ENCODE data around the gene NMRK1.

NMRK1 gene

DNA sequence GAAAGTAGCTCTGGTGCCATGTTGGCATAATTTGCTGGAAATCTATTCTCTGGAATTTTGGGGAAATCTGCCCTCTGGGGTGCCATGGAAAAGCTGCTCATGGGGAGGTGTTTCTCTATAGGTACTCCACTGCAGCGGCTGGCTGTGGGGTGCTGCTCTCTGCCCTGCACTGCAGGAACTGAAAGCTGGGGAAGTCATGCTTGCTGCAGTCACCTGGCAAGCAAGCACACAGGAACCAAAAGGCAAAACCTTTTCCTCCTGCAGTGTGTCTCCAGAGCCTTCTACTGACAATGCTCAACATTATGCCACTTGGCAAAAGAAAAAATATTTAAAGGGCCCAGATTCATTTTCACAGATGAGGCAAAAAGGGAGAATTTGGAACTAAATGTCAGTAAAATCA is 34.1 kb downstream of the NMRK1 start:
- no peak for DNase-seq

DNA sequence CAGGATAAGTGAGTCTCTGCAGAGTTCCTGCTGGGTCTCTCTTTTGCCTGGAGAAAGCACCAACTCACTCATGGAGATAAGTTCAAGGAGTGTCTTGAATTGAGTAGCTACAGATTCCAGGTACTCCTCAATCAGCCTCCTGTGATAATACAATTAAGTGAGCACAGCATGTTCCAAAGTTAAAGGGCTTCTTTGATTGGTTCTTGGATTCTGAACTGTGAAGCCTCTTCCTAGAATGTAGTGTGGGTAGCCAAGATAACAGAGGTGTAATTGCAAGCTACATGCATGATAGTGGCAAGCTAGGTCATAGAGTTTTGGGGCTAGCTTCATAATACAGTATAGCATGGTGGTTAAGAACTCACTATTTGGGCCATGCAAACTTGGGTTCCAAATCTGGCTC is 36.7 kb downstream of the NMRK1 start:
- DNase-seq = no peak

DNA sequence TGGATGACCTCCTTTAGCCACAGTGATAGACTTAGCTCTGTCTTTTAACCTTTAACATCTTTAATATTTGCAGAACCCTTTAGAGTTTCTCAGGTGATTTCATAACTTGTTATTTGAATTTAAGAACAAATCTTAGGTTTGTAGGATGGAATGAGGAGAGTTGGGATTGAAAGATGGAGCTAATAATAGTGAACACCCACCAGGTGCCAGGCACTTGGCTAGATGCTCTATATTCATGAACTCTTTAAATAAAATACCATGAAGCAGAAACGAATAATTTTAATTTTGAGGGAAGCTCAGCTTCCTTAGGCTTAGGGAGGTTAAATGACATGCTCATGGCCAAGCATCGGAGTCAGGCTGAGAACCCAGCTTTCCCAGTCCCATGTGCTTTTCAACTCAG is 40.4 kb downstream of the NMRK1 start:
- no peak for DNase-seq

DNA sequence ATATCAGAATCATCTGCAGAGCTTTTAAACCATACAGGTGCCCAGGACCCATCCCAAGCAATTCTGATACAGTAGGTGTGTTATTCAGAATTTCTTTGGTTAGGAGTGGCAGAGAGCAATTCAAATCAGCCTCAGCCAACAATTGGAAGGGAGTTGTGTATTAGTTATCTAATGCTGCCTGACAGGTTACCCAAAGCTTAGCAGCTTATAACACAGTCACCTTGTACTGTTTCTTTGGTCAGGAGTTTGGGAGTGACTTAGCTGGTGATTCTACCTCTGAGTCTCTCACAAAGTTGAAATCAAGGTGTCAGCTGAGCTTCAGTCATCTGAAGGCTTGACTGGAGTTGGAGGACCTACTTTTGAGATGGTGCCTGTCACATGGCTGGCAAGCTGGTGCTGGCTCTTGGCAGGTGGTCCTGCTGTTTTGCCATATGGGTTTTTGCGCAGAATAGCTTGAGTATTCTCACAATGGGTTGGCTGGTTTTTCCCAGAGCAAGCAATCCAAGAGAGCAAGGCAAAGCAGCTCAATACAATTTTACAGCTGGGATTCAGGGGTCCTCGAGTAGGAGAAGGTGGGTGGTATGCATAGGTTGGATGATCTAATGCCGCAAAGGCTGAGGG is 41.1 kb downstream of the NMRK1 start:
- no peak for DNase-seq

DNA sequence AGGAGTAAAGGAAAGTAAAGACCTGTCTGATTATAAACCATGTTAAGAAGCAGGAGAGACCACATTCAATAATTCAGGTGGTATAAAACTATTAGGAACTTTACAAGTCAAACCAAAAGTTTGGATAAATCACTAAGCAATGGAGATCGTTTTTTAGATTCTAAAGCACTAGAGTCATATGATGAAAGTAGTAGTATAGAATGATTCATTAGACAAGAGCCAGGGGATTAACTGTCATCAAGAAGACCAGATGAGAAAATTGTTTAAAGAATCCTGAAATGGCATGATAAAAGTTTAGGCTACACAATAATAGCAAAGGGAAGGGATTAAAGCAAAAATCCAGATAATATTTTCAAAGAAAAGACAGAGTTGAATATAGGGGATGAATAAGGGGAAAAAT is 46.9 kb downstream of the NMRK1 start:
- no peak for DNase-seq

DNA sequence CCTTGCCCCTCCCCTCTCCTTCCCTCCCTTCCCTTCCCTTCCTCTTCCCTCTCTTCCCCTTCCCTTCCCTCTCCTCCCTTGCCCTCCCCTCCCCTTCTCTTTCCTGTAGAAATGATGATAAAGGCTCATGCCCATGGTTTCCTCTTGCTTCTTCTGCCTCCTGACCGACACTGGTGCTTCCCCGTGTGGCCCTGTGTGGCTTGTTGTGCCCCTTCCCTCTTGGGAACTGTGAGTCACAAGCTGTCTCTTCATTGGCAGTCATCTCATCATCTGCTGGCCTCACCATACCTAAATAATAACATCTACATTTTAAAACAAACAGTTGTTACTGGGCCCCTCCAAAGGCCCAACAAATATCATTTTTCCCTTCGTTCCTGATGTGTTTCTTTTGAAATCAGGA is 48.2 kb downstream of the NMRK1 start:
- DNase-seq = no peak

DNA sequence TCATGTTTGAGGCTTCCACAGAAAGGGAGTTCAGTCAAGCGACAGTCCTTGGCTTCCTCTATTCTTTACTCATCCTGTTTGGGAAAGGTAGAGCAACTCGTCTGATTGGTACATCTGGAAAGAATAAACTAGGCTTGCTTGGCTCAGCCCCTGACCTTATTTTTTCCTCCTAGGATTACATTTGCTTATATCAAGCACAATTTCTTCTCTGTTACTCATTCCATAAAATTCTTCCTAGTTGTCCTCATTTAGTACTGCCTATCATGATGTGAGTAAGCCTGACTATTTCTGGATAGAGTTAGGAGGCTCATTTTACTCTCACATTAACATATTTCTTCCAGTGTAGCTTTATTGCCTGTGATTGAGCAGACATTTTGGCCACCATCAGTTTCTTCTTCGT is 48.9 kb downstream of the NMRK1 start:
- no peak for DNase-seq

DNA sequence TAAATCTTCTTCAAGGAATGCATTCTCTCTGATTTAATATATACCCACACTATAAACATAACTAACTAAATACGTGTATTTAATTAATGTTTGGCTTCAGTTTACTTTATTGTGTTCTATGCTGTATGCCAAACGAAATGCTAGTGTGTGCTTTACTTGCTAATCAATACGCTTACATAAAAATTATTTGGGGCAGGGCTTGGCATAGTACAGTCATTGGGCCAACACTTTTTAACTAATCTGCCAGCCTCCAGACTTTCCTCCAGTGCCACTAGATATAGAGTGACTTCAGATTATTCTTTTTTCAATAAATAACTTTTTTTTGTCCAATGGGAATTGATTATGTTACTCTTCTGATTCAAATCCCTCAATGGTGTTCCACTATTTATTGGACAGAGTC is 51.2 kb downstream of the NMRK1 start:
- no peak for DNase-seq

DNA sequence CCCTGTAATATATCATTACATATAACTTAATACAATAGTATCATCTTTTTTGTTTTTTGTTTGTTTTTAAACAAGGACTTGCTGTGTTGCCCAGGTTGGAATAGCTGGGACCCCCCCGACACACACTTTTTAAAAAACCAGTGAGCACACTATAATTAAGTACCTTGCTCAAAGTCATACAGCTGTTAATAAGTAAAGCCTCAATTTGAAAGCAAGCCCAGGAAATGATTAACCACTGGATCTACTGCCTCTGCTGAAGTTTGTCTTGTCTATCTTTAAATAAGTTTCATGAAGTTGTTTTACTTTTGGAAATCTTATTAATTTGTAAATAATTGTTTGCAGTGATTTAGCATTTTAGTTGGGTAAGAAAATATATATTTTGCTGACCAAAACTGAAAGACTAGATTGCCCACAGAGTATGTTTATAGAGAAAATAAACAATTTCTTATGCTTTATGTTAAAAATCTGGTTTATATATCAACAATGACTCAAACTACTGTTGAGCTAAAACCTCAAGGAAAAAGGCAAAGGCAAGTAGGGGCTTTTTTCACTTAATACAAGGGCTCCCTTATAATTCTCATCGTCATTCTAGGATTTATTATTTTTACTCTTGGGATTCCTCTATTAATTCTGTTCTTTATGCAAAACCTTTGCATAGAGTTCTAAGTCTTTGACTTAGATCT is 54.0 kb downstream of the NMRK1 start:
- no peak for DNase-seq

DNA sequence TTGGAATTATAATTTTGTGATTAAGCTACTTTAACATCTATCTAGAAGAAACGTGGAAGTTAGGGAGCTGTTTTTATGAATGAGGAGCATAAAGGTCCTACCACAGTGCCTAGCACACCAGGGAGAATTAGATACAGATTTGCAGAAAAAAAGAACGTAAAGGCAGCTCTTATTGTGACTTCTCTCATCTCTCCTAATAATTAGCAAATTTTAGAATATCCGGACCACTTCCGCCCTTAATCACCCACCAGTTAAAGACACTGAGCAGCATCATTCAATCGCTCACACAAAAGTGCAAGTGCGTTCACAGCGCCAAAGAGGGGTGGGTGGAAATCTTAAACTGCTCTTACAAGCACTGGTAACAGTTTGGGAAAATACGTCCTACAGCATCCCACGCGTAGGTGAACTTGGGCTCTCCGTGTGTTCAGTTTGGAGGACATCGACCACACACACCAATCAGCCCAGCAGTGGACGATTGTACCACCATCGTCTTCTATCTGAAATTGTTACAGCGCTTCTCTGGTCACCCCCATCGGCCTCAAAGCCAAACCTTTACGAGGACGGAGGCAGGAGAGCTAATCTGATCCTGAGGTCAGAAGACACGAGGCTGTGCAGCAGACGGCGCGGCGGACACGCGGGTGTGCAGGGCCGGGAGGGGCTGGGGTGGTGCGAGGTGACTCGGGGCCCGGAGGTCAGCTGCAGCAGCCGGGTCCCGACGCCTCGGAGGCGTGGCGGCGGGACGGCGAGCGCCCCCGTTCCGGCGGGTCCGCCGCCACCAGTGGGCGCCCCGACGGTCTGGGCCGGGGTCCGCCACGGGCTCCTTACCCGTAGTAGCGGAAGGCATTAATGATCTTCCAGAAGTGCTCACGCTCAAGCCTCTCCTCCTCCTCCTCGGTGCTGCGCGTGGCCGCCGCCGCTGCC is 60.5 kb downstream of the NMRK1 start:
- no peak for DNase-seq

DNA sequence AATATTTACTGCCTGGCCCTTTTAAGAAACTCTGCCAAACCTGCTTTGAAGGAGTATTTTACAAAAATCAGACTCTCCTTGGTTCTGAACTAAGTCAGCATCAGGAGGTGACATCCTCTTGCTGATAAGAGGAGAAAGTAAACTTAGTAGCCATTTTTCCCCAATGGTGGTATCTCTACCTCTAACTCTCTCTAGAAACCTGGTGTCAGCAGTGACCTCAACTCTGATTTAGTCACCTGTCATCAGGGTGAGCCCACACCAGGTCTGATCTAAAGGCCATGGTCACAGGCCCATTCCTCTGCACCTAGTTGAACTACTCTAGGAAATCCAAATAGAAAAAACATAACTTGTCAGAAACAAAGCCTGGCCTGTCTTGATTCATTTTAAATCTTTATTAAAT is 64.1 kb downstream of the NMRK1 start:
- DNase-seq = no peak

DNA sequence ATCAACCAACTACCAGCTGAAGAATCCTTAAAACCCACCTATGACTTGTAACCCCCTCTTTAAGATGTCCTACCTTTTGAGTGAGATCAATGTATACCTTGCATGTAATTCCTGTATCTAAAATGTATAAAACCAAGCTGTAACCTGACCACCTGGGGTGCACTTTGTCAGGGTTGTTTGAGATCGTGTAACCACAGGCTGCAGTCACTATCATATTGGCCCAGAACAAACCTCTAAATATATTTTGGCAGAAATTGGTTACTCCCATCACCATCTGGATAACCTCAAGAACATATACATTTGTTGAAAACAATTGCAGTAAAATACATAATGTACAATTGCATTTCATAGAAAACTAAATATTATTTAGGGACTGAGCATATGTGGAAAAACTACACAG is 68.3 kb downstream of the NMRK1 start:
- no peak for DNase-seq

DNA sequence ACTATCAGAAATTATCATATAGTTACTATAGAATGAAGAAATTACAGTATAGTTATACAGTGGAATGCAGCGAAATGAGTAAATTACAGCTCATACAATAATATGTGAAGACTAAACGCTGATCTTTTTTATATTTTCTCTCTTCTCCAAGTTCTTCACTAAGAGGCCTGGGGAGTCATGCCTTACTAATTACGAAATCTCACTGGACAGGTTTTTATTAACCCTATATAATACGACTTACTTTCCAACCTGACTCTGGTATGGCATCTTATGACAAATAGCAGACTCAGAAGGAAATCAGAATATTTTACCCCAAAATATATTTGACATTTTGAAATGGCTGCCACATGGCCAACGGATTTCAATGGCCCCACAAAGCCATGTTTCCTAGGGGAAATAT is 68.9 kb downstream of the NMRK1 start:
- no peak for DNase-seq

DNA sequence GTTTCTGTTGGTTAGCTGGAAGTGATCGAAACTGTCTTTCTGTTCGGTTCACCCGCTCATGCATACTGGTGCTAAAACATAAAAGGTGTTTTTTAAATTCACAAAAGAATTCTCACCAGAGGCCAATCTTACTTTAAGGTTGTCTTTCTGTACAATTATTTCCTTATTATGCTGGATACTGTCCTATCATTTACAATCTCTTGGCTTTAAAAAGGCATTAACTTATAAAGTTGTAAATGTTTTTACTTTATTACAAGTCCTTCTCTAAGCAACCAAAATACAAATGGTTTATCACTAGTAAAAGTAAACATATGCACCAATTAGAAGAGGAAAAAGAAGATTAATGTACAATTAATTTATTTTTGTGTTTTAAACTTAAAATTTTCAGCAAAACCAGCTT is 70.6 kb downstream of the NMRK1 start:
- DNase-seq = no peak

DNA sequence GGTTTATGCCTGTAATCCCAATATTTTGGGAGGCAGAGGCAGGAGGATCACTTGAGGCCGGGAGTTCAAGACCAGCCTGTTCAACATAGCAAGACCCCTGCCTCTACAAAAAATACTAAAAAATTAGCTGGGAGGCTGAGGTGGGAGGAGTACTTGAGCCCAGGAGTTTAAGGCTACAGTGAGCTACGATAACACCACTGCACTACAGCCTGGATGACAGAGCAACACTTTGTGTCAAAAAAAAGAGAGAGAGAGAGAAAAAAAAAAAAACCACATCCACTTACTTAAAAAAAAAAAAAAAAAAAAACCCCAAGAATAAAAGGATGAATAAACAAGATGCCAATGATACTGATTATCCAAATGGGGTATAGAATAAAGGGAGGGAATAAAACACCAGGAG is 74.2 kb downstream of the NMRK1 start:
- DNase-seq = no peak

Data from cortex of kidney (tissue), 1 donor.